HG03521 (cell line): Measurements from ENCODE around the gene ABTB2.

Experiments
- ATAC-seq: cut with Tn5 transposase; IDR thresholded peaks from one replicate; pipeline ENCODE4 v1.9.1; 2021; ENCODE audit warnings: mild to moderate bottlenecking, moderate library complexity; ENCODE audit not compliant: unreplicated experiment

ABTB2 gene

DNA sequence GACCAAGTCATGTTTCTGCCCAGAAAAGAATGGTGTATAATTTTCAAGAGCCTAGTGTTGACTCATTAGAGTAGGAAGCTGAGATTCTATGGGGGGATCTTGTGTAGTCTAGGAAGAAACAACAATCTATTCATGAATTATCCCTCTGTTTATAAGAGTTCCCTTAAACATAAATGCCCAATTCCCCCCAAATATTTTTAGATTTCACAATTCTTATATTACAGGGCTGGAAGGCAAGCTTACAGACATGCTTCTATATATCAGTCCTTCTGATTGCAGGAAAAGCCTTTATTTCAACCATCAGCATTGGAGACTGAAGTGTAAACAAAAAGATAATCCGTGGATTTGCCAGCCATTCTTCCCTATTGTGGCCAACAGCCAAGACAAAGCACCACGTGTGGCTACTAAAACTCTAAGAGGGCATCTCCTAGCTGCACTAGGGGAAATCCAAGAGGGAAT is 181.0 kb downstream of the ABTB2 start:
- ATAC-seq: no peak

DNA sequence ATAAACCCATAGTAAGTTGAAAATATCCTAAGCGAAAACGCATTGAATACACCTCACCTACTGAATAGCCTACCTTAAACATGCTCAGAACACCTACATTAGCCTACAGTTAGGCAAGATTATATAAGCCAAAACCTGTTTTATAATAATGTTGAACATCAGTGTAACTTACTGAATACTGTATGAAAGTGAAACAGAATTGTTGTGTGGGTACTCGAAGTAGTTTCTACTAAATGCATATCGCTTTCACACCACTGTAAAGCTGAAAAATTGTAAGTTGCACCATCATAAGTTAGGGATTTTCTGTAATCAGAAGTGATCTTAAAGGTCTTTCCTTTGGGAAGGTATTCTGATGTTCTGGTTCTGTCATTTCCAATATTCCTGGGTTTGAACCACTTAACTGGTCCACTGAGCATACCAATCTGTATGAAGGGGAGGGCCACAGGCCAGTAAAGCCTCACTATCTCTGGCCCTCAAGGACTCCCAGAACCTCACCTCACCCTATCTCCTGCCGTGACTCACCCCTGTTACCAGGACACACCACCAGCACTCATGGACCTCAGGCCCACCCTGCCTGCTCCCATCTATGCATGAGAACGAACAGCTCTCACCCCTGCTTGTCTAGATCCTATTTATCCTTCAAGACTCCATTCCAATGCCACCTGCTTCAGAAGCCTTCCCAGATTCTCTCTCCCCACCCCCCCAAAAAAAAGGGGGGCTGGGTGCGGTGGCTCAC is 182.4 kb downstream of the ABTB2 start:
- no peak for ATAC-seq

DNA sequence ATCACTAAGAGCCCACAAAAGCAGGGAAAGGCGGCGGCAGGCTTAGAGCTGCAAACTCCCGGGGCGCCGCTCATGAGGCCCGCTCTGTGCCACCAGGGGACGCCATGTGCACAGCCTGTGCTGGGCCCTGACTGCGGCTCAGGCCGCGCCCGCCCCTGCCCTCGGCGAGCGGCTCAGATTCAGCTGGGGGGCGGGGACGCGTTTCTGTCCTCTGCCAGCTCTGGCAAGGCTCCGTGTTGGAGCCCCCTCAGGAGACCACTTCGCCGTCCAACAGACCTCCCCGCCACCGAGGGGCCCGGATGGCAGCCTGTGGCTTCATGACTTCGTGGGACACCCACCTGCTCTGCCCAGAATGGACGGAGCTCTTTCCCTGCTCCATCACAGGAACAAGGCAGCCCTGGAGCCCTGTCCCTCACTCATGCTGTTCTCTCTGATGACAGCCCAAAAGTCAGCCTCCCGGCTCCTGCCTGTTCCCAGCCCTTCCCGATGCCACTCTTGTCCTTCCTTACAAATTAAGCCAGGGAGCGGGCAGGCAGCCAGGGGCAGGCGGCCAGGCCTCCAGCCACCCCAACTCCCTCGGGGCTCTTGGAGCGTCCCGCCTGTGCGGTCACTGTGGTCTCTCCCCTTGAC is 183.3 kb downstream of the ABTB2 start:
- peak; percentile 82 for ATAC-seq

DNA sequence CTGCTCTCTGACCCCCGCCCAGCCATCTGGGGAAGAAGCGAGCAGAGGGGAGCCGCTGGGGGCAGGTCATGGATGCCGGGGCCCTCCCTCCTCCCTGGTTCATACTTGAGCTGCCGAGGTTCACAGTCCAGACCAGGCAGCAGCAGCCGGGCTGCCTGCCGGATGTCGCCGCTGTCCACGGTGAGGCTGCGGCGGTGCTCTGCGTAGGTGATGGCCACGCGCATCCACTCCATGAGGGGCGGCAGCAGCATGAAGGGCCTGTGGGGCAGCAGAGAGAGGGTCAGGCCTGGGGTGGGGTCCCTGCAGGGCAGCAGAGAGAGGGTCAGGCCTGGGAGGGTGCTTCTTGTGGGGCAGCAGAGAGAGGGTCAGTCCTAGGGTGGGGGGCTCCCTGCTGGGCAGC is 184.8 kb downstream of the ABTB2 start:
- ATAC-seq: no peak

DNA sequence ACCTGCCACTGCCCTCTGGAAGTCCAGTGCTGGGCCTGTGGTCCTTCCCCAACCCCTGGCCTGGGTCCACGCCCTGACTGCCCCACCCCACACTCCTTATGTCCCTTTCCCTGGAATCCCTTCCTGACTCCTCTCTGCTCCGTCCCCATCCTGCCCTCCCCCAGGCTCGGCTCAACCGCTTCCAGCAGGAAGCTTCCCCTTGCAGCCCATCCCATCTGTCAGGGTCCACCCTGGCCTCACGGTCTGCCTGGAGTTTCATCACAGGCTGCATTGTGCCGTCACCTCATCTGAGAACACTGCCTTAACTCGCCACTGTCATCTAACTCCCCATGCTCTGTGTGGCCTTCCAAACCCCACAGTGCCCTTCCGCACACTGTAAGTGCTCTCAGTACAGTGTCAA is 188.1 kb downstream of the ABTB2 start:
- no peak for ATAC-seq

DNA sequence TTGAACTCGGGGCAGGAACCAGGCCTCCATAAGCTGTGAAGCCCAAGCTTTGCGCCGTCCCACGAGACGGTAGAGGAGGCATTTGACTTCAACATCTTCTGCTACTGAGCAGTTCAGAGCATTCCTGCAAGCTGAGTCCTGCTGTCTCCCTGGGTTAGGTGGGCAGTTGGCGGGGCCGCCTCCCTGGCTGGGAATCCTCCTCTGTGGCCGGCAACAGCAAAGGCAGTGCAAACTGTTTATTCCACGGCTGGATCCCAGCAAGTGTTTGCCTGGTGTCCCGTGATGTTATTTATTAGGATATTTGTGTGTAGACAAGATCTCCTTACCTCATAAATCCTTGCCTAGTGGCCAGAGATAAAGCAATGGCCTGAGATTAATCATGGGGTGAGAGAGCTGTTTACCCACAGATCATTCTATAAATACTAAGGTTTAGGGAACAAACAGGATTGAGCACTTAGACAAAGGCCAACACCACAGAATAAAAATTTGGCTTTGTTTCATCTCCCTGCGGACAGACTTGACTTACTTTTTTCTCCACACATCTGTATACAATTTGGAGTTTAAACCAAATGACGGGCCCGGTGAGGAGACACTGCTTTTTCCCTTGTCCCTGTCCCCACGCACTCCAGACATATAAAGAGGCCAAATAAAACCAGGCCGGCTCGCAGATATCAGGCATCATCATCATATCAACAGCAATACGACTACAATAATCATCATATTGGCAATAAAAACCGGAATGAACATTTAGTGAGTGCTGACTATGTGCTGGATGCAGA is 189.0 kb downstream of the ABTB2 start:
- no peak for ATAC-seq

DNA sequence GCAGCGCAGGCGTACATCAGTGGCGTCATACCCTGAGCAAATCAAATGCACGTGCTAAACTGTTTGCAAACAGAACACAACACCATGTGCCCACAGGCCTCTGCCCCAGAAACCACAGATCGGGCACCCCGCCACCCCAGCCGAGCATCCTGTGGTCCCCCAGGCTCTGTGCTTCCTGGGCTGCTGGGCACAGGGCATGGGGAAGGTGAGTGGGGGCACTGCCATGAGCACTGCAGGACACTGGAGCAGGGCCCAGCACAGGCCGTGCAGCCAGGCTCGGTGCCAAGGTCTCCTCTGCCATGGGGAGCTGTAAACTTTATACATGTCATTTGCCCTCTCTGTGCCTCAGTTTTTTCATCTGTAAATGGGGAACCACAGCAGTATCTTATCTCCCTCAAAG is 189.8 kb downstream of the ABTB2 start:
- no peak for ATAC-seq

DNA sequence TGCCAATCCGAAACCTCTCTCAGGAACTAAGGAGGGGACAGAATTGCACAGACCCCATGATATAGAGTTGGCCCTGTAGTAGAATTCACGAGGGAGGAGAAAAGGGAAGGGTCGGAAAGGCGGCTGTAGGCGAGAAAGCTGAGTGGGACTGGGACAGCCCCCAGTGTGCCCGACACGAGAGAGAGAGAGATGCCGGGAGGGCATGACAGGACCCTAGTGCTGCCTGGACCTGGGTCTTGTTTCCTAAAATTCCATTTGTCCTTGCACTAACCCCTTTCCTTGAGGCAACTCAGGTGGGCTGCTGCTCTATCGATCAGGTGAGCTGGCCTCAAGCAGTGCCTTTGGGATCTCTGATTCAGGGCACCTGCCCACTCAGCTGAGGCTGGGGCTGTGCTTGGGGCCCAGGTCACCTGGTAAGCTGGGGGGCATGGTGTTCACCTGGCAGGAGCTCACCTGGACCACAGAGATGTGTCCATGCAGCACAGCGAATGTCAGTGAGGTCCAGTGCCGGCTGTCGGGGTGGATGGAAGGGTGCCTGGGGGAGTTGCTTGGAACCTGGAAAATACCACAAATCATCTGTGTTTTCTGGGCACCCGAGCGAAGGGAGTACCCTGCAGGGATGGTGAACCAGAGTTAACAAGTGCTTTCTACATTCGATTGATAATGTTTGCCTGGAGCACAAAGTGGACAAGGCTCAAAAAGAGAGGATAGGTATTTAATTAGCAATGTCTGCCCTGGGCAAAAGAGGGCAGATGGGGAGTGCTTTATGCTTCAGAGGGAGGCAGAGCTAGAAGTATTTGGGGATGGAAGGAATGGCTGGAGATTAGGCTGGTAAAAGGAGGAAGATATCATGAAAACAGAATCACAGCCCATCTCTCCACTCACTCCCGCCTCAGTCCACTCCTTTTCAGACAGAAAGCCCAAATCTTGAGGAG is 190.7 kb downstream of the ABTB2 start:
- no peak for ATAC-seq

DNA sequence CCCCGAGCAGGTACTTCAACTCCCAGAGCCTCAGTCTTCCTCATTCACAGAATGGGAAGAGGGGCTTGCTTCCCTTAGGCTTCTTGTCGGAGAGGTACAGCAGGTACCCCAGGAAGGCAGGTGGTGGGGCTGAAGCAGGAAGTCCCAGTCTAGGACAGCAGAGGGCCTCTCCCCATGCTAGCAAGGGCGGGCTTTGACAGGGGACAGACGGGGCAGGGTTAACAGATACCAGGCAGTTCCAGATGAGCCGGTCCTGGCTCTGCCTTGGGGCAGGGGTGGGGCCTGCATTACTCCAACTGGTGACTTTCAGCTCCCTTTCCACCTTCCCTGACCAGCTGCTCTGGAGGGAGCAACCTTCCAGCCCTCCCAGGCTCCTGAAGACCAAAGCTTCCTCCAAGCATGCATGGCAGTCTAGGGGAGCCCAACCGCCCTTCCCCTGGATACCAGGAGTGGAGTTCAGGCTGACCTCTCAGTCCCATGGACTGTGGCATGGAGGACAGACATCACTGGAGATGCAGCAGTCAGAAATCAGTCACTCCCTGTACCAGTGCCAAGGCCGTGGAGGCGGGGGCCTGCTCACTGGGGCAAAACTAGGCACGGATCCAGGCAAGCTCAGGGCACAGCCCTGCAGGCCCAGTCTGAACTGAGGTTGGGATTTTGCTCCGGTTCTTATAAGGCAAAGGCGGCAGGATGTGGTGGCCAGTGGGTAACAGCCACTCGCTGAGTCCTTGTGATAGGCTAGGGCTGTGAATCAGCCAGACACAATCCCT is 191.8 kb downstream of the ABTB2 start:
- ATAC-seq: no peak

DNA sequence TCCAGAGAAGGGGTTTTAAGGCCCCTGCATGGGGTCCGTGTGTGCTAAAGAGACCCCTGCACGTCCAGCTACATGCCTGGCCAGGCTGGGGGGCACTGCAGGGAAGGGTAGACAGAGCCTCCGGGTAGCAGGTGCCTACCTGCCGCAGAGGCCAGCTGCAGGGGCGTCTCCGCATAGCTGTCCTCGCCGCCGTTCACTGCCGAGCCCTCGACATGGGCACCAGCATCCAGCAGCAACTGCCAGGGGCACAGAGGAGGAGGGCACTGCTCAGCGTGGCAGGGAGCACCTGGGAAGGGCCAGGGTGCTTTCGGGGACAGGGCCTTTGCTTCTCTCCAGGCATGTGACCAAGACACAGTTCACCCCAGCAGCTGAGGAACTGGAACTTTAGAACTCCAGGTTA is 192.7 kb downstream of the ABTB2 start:
- no peak for ATAC-seq

DNA sequence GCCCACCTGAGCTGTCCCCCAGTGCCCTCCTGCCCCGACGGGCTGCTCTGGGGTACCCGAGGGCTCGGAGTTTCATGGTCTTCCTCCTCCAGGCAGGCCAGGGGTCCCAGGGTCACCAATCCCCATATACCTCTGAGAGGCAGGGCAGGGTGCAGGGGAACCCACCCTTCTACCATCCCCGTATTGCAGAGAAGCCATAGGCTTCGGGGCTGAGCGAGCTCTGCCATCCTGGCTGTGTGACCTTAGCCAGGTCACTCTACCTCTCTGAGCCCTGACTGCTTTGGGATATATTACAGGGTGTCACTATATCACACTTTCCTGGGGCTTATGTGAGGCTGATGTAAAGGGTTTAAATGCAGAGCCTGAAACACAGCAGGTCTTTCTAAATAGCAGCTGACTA is 195.0 kb downstream of the ABTB2 start:
- no peak for ATAC-seq

DNA sequence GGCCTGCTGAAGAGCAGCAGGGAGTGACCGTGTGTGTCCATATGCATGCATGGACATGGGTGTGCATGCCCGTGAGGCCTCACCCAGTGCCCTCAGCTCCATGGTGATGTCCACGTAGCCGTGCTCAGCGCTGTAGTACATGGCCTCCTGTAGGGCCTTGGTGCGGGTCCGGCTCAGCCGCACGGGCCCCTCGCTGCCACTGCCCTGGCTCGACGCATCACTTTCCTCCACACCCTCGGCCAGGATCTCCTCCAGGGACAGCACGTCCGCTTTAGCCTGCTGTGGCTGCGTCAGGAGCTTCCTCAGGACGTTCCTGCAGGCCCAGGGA is 195.4 kb downstream of the ABTB2 start:
- ATAC-seq: no peak

DNA sequence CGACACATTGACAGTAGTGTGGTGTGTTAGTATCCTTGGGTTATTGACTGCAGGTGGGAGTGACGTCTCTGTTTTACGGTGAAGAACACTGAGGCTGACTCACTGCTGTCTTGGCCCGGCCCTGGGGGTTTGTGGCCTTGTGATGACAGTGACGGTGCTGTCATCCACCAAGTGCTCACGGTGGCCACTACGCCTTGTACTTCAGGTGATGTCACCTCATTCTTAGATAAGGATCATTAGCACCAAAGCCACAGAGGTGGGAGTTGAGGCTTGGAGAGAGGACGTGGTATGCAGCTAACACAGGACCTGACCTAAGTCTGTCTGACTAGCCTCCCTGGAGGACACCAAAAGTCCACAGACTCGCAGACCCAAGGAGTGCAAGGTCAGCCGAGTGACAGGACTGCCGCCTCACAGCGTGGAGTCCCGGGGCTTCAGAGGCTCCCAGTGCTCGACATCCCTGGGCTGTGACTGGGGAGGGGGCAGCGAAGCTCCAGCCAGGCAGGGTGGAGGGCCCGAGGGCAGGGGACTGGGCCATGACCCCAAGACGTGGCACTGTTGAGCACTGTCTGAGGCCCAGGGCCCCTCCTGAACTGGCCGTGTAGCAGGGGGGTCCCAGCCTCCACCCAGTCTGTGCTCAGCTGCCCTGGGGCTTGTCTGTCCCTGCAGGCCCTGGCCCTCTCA is 195.9 kb downstream of the ABTB2 start:
- ATAC-seq: no peak

DNA sequence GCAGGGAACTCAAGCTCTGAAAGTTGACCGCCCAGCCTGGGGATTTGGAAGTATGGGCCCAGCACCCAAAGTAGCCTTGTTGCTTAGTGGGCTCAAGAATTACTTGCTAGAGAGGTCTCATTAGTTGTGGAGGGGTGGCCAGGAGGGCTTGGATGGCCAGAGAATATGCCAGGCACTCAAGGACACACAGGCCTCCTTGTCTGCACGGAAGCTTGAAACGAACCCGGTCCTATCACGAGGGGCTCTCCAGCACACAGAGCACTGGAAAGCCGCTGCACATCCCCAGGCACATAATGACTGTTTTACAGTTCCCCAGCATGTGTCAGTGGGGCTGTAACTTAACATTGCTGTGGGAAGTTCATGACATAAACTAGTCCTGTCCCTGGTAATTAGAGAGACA is 196.4 kb downstream of the ABTB2 start:
- no peak for ATAC-seq

DNA sequence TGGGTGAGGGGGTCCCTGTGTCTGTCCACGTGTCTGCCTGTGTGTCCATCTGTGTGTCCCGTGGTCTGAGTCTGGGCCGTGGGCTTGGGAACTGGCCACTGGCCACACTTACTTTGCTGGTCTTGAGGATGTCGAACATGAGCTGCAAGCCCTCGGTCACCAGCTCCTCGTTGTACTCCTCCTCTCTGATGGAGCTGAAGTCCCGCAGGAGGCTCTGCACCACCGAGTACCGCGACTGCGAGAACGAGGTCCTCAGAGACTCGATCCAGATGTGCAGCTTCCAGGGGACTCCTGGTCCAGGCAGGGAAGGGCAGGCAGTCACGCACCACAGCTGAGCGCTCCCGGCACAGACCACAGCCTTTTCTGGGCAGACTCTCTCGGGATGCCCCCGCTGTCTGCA is 197.0 kb downstream of the ABTB2 start:
- ATAC-seq: no peak

DNA sequence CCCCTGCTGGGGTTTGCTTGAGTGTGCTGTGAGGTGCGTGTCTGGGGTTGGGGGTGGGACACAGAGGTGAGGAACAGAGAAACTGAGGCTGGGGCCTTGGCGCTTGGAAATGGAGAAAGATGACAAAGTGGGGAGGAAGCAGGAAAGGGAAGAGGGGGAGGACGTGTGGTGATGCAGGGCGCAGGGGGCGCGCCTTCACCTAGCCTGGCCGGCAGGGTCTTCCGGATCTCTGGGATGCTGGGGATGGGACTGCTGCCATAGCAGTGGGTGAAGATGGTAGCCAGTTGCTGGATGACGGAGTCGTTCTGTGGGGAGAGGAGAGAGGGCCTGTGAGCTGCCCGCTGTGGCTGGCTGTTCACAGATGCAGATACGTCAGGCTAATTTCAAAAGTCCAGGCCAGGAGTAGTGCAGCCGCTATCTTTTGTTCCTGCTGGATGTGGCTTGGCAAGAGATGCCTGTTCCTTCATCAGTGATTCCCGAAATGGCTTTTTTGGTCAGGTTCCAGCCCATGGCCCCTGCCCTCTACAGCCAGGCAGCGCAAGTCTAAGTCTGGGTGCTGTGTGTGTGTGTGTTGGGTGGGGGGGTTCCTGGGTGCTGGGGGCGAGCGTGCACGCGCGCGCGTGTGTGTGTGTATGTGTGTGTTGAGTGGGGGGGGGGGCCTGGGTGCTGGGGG is 197.6 kb downstream of the ABTB2 start:
- no peak for ATAC-seq

DNA sequence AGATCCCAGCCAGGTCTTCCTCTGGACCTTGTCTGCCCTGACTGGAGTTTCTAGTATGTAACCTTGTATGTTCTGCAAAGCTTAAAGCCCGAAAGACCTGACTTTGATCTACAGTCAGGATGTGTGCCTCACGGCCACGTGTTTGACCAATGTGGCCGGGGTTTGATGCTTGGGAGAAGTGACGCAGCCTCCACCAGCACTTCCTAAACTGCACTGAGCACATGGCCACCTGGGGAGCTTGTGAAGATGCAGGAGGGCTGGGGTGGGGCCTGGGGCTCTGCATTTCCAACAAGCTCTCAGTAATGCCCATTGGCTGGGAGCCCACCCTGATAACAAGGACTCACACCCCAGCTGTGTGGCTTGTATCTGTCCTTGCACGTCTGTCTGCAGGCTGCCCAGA is 199.1 kb downstream of the ABTB2 start:
- no peak for ATAC-seq

DNA sequence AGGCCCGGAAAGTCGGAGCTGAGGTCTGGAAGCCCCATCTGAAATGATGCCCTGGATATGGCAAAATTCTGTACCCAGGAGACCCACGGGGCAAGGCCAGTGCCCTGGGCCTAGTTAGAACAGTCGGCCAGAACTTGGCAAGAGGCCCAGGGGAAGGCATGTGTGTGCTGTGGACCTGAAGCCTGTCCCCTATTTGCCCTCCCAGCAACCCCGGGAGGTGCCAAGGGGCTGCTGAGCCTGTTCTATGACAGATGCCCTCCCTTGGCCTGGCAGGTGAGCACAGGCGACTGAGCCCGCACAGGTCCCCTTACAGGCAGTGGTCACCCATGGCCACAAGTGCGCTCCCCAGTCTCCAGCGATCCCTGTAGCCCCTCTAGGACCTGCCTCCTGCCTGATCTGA is 200.6 kb downstream of the ABTB2 start:
- ATAC-seq: no peak

DNA sequence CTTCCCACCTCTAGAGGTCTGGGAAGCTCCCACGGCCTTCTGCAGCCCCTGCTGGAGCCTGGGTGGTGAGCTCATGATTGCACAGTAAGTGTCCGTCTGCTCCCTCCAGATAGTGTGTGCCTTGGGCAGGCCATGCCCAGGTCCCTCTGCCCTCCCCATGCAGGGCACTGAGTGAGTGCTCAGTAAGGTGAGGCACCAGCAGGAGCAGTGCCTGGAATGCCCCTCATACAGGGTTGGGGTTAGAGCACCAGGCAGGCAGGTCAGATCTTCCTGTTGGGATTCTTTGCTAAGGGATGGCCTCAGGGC is 202.1 kb downstream of the ABTB2 start:
- ATAC-seq: no peak
